Neural cell (in vitro differentiated cells): Measurements from ENCODE around the gene POP5. TPM values are rescaled to one million over a fixed set of nuclear protein-coding genes. Genes with fewer than 3 reads are reported as not detected.

Experiments
- H2AFZ ChIP-seq: fragments of 200-600, 300-800 bp; sonication (generic), shearing (Covaris generic); 2 replicates; pipeline ENCODE4 v1.6.0; 2014; ENCODE audit warnings: low read depth, mild to moderate bottlenecking, antibody characterized with exemption, low read length, moderate library complexity
- H3F3A ChIP-seq: fragments of 200-600 bp; shearing (Covaris generic); 2 replicates; pipeline ENCODE4 v1.6.1; 2016; ENCODE audit warnings: mild to moderate bottlenecking, moderate library complexity, mixed read lengths, antibody characterized with exemption, low read length; ENCODE audit not compliant: insufficient read depth, poor library complexity, severe bottlenecking
- H3K27ac ChIP-seq: fragments of 200-600, 300-800 bp; sonication (generic), shearing (Covaris generic); 2 replicates; pipeline ENCODE4 v1.5.1; 2014; ENCODE audit warnings: mild to moderate bottlenecking, low read length, moderate library complexity
- H3K27me3 ChIP-seq: fragments of 300-800, 200-600 bp; sonication (generic), shearing (Covaris generic); 2 replicates; pipeline ENCODE4 v1.6.0; 2014; ENCODE audit warnings: mild to moderate bottlenecking, low read depth, low read length, moderate library complexity; ENCODE audit not compliant: insufficient read depth
- H3K36me3 ChIP-seq: fragments of 300-800, 200-600 bp; sonication (generic), shearing (Covaris generic); 2 replicates; pipeline ENCODE4 v1.5.1; 2014; ENCODE audit warnings: mild to moderate bottlenecking, antibody characterized with exemption, low read length, moderate library complexity; ENCODE audit not compliant: insufficient read depth
- H3K4me2 ChIP-seq: fragments of 300-800, 200-600 bp; sonication (generic), shearing (Covaris generic); 2 replicates; pipeline ENCODE4 v1.6.0; 2014; ENCODE audit warnings: mild to moderate bottlenecking, low read length
- H3K4me3 ChIP-seq: fragments of 300-800, 200-600 bp; sonication (generic), shearing (Covaris generic); 2 replicates; pipeline ENCODE4 v1.5.1; 2014; ENCODE audit warnings: mild to moderate bottlenecking, low read length, moderate library complexity
- H3K79me2 ChIP-seq: fragments of 200-600 bp; shearing (Covaris generic); replicated peaks from 2 replicates; pipeline ENCODE4 v1.6.0; 2014; ENCODE audit warnings: mild to moderate bottlenecking, low read length, moderate library complexity; ENCODE audit not compliant: insufficient read depth
- H3K9ac ChIP-seq: fragments of 300-800, 200-600 bp; sonication (generic), shearing (Covaris generic); 2 replicates; pipeline ENCODE4 v1.6.1; 2016; ENCODE audit warnings: mild to moderate bottlenecking, low read length, mixed read lengths
- H3K9me2 ChIP-seq: fragments of 200-600 bp; shearing (Covaris generic); 2 replicates; pipeline ENCODE4 v1.6.1; 2016; ENCODE audit warnings: mild to moderate bottlenecking, low read length, mixed read lengths; ENCODE audit not compliant: insufficient read depth
- H3K9me3 ChIP-seq: fragments of 200-600, 300-800 bp; sonication (generic), shearing (Covaris generic); 2 replicates; pipeline ENCODE4 v1.6.1; 2016; ENCODE audit warnings: mild to moderate bottlenecking, mixed run types, low read length, moderate library complexity, mixed read lengths
- H4K20me1 ChIP-seq: fragments of 200-600 bp; shearing (Covaris generic); 2 replicates; pipeline ENCODE4 v1.6.1; 2016; ENCODE audit warnings: mild to moderate bottlenecking, mixed run types; ENCODE audit not compliant: insufficient read depth
- EP300 ChIP-seq: fragments of 450-650 bp; conservative IDR thresholded peaks from 2 replicates; pipeline ENCODE4 v1.6.1; 2014; ENCODE audit warnings: antibody characterized with exemption, mild to moderate bottlenecking, moderate library complexity; ENCODE audit not compliant: poor library complexity, severe bottlenecking
- EZH2 ChIP-seq: fragments of 200-600, 300-800 bp; shearing (Covaris generic), sonication (generic); IDR thresholded peaks from 2 replicates; pipeline ENCODE4 v1.6.1; 2014; ENCODE audit warnings: antibody characterized with exemption, low read length, borderline replicate concordance, mild to moderate bottlenecking; ENCODE audit not compliant: insufficient read depth, poor library complexity, severe bottlenecking
- MXI1 ChIP-seq: fragments of 450-650 bp; conservative IDR thresholded peaks from 2 replicates; pipeline ENCODE4 v1.6.1; 2014; ENCODE audit warnings: antibody characterized with exemption, mild to moderate bottlenecking; ENCODE audit not compliant: poor library complexity, severe bottlenecking
- POLR2AphosphoS5 ChIP-seq: IDR thresholded peaks from 2 replicates; pipeline ENCODE4 v1.6.1; 2012
- RAD21 ChIP-seq: fragments of 450-650 bp; conservative IDR thresholded peaks from 2 replicates; pipeline ENCODE4 v1.6.1; 2014; ENCODE audit warnings: antibody characterized with exemption, mild to moderate bottlenecking, moderate library complexity
- SMC3 ChIP-seq: fragments of 450-650 bp; conservative IDR thresholded peaks from 2 replicates; pipeline ENCODE4 v1.6.1; 2014; ENCODE audit warnings: antibody characterized with exemption, mild to moderate bottlenecking, moderate library complexity; ENCODE audit not compliant: poor library complexity
- TAF1 ChIP-seq: IDR thresholded peaks from 2 replicates; pipeline ENCODE4 v1.6.1; 2012; ENCODE audit warnings: low read depth
- polyA plus RNA-seq: library from polyadenylated mRNA; depleted of rRNA; stranded (reverse); fragments of >200 nt; gene quantifications from 2 replicates; pipeline ENCODE4 v1.2.3, GENCODE V29; 2014
- TF ChIP-seq, protein P1 (sequence below): IDR thresholded peaks from 2 replicates; pipeline ENCODE4 v1.6.1; 2012; ENCODE audit warnings: borderline replicate concordance
- TF ChIP-seq, protein P2 (sequence below): fragments of 450-650 bp; IDR thresholded peaks from 2 replicates; pipeline ENCODE4 v1.5.1; 2014; ENCODE audit warnings: antibody characterized with exemption, mild to moderate bottlenecking, moderate library complexity; ENCODE audit not compliant: poor library complexity, severe bottlenecking

The POP5 gene
- polyA plus RNA-seq, 1 donor from 2014 or later: 153 TPM

DNA sequence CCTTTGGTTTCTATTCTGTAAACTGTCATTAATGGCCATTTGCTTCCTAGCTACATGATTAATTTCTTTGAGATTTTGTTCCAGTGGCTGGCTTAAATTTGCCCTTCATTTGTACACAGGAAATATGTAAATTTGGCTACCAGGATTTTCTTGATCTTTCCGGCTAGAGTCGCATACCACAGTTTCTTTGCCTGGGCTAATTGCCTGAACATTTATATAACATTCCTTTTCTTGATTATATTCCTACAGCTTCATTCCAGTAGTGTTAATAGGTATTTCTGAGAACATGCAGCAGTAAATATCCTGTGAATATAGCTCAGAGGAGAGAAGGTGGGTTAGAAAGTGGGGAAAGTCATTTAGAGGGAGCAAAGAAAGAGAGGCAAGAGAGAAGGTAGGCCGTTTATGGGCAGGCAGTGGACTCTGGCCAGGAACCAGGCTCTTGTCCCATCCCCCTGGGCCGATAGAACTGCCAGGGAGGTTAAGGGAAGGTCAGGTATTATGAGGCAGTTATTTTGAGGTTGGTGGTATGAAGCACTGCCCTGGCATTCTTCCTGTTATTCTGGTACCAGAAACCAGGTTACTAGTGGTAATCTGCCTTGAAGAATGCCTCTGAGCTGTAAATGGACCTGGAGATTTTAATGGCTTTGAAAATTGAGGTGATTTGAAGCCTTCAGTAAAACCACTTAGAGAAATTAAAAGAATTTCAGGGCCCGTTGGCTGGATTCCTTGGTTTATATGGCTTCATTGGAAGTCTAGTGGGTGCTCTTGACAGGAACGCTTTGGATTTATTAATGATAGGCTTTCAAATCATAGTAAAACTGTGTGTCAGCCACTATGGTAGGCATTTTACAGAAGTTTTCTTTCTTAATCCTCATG is 42.7 kb downstream of the POP5 start:
- Histone ChIP-seq H3K9ac (no peak overlapping the region), H3K4me3 (peak overlapping the region; percentile 100), H2AFZ (no peak overlapping the region), H4K20me1 (peaks cover 16% of the 10 kb centered on the region), H3K27ac (peak overlapping the region; percentile 11), H3K27me3 (no peaks in the 10 kb centered on the region), H3K36me3 (no peaks in the 10 kb centered on the region), H3K79me2 (peaks cover 82% of the 10 kb centered on the region), H3F3A (no peaks in the 10 kb centered on the region), H3K9me2 (no peaks in the 10 kb centered on the region), H3K4me2 (no peak overlapping the region), H3K9me3 (no peaks in the 10 kb centered on the region)
- TF ChIP-seq EZH2: no peak
- no peak for TF ChIP-seq POLR2AphosphoS5
- TF ChIP-seq RAD21: no peak

DNA sequence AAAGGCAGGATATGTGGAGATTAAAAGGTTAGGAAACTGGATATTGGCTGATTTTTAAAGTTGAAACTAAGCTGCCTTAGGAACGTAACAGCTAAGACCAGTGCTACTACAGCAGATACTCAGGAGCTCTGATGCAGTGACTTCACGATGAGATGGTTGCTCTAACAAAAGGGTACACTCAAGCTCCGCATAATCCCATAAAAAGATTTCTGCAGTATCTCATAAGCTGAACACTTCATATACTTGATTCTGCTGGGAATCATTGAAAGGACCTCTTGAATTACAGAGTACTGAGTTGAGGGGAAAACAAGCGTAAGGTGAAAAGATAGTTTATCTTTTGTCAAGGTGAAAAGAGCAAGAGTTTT is 43.4 kb downstream of the POP5 start:
- H3K4me3 ChIP-seq: peak overlapping the region; percentile 100
- no peaks in the 10 kb centered on the region for H3K36me3 ChIP-seq
- no peaks in the 10 kb centered on the region for H3K9me2 ChIP-seq
- no peak overlapping the region for H3K4me2 ChIP-seq
- TF ChIP-seq SMC3: no peak
- TF ChIP-seq TAF1: no peak
- TF ChIP-seq EP300: no peak
- TF ChIP-seq RAD21: no peak
- TF ChIP-seq, protein P1, sequence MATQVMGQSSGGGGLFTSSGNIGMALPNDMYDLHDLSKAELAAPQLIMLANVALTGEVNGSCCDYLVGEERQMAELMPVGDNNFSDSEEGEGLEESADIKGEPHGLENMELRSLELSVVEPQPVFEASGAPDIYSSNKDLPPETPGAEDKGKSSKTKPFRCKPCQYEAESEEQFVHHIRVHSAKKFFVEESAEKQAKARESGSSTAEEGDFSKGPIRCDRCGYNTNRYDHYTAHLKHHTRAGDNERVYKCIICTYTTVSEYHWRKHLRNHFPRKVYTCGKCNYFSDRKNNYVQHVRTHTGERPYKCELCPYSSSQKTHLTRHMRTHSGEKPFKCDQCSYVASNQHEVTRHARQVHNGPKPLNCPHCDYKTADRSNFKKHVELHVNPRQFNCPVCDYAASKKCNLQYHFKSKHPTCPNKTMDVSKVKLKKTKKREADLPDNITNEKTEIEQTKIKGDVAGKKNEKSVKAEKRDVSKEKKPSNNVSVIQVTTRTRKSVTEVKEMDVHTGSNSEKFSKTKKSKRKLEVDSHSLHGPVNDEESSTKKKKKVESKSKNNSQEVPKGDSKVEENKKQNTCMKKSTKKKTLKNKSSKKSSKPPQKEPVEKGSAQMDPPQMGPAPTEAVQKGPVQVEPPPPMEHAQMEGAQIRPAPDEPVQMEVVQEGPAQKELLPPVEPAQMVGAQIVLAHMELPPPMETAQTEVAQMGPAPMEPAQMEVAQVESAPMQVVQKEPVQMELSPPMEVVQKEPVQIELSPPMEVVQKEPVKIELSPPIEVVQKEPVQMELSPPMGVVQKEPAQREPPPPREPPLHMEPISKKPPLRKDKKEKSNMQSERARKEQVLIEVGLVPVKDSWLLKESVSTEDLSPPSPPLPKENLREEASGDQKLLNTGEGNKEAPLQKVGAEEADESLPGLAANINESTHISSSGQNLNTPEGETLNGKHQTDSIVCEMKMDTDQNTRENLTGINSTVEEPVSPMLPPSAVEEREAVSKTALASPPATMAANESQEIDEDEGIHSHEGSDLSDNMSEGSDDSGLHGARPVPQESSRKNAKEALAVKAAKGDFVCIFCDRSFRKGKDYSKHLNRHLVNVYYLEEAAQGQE: no peak
- peaks cover 16% of the 10 kb centered on the region for H4K20me1 ChIP-seq
- no peaks in the 10 kb centered on the region for H3F3A ChIP-seq
- peaks cover 75% of the 10 kb centered on the region for H3K79me2 ChIP-seq
- no peak overlapping the region for H3K27ac ChIP-seq
- no peak overlapping the region for H2AFZ ChIP-seq
- H3K27me3 ChIP-seq: no peaks in the 10 kb centered on the region
- no peaks in the 10 kb centered on the region for H3K9me3 ChIP-seq
- no peak overlapping the region for H3K9ac ChIP-seq

DNA sequence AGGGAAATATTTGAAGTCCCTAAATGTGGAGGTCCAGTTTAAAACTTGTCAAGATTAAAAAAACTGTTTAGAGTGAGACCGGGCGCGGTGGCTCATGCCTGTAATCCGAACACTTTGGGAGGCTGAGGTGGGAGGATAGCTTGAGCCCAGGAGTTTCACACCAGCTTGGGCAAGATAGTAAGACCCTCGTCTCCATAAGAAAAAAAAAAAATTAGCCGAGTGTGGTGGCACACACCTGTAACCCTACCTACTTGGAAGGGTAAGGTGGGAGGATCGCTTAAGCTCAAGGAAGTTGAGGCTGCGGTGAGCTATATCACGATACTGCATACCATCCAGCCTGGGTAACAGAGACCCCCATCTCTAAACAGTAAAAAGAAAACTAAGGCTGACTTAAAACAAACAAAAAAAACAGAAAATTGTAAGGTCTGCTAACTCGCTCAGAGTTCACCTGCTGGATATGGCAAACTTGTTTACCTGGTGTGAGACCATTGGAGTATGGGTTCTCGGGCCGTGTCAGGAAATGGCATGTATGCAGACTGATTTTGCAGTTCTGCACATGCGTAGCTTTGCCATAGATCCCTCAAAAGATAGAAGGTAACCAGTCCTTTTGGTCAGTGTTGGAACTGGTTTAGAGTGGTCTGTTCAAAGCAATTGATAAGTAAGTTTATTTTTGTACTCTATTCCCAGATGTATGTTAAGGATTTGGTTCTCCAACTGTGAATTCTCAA is 45.0 kb downstream of the POP5 start:
- Histone ChIP-seq H3K27ac (no peak overlapping the region), H3K9ac (peak overlapping the region; percentile 96), H2AFZ (no peak overlapping the region), H3K79me2 (peaks cover 65% of the 10 kb centered on the region), H4K20me1 (peaks cover 16% of the 10 kb centered on the region), H3K4me2 (peak overlapping the region; percentile 94), H3K36me3 (no peaks in the 10 kb centered on the region), H3K9me3 (no peaks in the 10 kb centered on the region), H3K4me3 (peak overlapping the region; percentile 100), H3K9me2 (no peaks in the 10 kb centered on the region), H3F3A (no peaks in the 10 kb centered on the region), H3K27me3 (no peaks in the 10 kb centered on the region)
- no peak for TF ChIP-seq POLR2AphosphoS5
- no peak for TF ChIP-seq RAD21
- no peak for TF ChIP-seq TAF1
- no peak for TF ChIP-seq SMC3
- TF ChIP-seq MXI1: no peak
- no peak for TF ChIP-seq EP300
- TF ChIP-seq, protein P2, sequence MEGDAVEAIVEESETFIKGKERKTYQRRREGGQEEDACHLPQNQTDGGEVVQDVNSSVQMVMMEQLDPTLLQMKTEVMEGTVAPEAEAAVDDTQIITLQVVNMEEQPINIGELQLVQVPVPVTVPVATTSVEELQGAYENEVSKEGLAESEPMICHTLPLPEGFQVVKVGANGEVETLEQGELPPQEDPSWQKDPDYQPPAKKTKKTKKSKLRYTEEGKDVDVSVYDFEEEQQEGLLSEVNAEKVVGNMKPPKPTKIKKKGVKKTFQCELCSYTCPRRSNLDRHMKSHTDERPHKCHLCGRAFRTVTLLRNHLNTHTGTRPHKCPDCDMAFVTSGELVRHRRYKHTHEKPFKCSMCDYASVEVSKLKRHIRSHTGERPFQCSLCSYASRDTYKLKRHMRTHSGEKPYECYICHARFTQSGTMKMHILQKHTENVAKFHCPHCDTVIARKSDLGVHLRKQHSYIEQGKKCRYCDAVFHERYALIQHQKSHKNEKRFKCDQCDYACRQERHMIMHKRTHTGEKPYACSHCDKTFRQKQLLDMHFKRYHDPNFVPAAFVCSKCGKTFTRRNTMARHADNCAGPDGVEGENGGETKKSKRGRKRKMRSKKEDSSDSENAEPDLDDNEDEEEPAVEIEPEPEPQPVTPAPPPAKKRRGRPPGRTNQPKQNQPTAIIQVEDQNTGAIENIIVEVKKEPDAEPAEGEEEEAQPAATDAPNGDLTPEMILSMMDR: no peak
- TF ChIP-seq, protein P1: no peak
